Omental fat pad (tissue), 4 donors: ENCODE data around the gene HSD17B2. TPM values are rescaled to one million over a fixed set of nuclear protein-coding genes. Genes with fewer than 3 reads are reported as not detected.

Source experiments
- ATAC-seq: fragments of 150-250 bp; one replicate; pipeline ENCODE4 v1.9.1; 2016; ENCODE audit warnings: mild to moderate bottlenecking, moderate library complexity; ENCODE audit not compliant: low FRiP score
- DNase-seq: peaks from one replicate; pipeline ENCODE4 v3.0.0-alpha.2; 2019; ENCODE audit warnings: low spot score
- CTCF ChIP-seq, 3 donors: fragments of 450-650 bp; IDR thresholded peaks; one replicate each; pipeline ENCODE4 v1.5.1; 2016 to 2017; ENCODE audit warnings: antibody characterized with exemption in 3 of 3, mild to moderate bottlenecking in 3 of 3, moderate library complexity in 2 of 3
- total RNA-seq, 4 donors: library from RNA; depleted of rRNA; stranded (reverse); fragments of >200 nt; gene quantifications; one replicate each; pipeline ENCODE4 v1.1.0, GENCODE V29; 2016

Gene HSD17B2
- total RNA-seq = 1 to 10 TPM in 2 of 4 donors, under 1 TPM in 1, not detected in 1; 0.94 to 5.7 (median 1.6) TPM

- DNase-seq = no peak
- no peak for TF ChIP-seq CTCF (IDR thresholded peaks at IDR 0.05)
- no peak for ATAC-seq
These were observed at the start of gene HSD17B2 for GRCh38 chr16:82034981-82035612. HSD17B2 (plus strand) TSS chr16:82035253; CDS start chr16:82035425, 172 bp downstream.

GRCh38 chr16:81987121-81987520 is 47.9 kb upstream of the HSD17B2 start:
- ATAC-seq = no peak
- TF ChIP-seq CTCF (IDR thresholded peaks at IDR 0.05) = no peak
- no peak for DNase-seq

DNA sequence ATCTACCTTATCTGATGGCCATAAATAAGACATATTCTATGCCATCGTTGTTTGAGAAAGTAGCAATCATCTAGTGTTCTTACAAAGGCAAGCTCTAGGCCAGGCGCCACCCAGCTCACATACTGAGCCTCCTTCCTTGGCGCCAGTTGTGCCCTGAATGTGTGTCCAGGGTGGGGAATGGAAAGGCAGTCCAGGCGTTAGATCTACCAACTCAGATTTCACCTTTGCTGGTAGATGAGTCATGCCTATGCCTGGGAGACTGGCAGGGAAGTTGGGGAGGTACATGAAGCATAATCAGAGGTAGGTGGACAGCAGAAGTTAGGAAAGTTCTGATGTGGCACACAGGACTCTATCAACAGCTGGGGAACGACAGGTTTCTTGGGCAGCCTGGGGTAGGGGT is 47.3 kb upstream of the HSD17B2 start:
- DNase-seq = no peak
- ATAC-seq = no peak
- TF ChIP-seq CTCF (IDR thresholded peaks at IDR 0.05) = no peak

- TF ChIP-seq CTCF (IDR thresholded peaks at IDR 0.05) = no peak
- ATAC-seq (no peak), DNase-seq (no peak)
These were observed 42.2 kb upstream of the HSD17B2 start for GRCh38 chr16:81992859-81993258.

DNA sequence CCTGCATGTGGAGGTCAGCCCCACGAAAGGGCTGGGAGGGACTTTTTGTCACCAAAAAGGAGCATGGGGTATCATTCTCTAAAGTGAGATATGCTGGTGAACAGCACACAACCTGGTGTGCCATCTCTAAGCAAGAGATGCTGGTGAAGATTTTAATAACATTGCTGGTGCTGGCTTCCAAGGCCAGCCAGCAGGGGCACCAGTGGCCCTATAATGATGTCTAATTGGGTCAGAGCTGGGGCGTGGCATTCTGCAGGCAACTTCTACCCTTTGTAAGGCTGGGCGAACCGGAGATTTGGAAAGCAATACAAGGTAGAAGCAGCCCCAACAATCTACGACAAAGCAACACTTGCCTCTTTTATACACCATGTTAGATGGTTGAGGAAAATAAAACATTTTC is 40.6 kb upstream of the HSD17B2 start:
- no peak for TF ChIP-seq CTCF (IDR thresholded peaks at IDR 0.05)
- no peak for DNase-seq
- no peak for ATAC-seq

- ATAC-seq (no peak), DNase-seq (no peak)
- TF ChIP-seq CTCF (IDR thresholded peaks at IDR 0.05) = no peak
These were observed 39.4 kb upstream of the HSD17B2 start for GRCh38 chr16:81995651-81996050.
